ENCODE measurements around the gene MAGI2. TPM values are rescaled to one million over a fixed set of nuclear protein-coding genes. Genes with fewer than 3 reads are reported as not detected.

The MAGI2 gene
- total and polyA plus RNA-seq, 4 donors: 0.37 to 4.1 (median 1.4) TPM

DNA sequence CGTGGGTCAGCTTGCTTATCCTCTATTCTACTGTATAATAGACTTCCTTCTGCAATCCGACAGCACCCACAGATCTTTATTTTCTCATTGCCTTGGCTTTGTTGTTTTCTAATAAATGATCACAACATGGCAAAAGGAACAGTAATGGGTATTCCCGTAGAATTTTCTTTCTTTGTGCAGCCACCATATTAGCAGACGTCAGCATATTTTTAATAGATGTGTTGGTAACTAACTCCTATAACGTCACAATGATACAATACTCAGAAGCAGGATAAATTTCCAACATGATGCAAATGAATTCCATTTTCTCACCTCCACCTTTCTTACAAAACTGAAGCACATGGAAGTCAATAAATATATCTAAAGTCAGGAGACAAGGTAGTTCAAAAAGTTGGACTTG is 617.6 kb downstream of the MAGI2 start:
- no peaks in the 10 kb centered on the region for H3K27me3 ChIP-seq (ENCODE audit: control insufficient read depth in 4 of 4, insufficient read depth in 4 of 4, low read length in 3 of 4)
- DNase-seq (ENCODE audit: low spot score): no peak
- no peak overlapping the region for H3K9ac ChIP-seq (ENCODE audit: low read depth in 1 of 2, low read length in 2 of 2)
- WGBS: 90% methylated on average over 5 of the region's 5 CpGs
- no peaks in the 10 kb centered on the region for H3K36me3 ChIP-seq (ENCODE audit: control insufficient read depth in 4 of 4, insufficient read depth in 3 of 4, low read depth in 1 of 4, low read length in 3 of 4)
- no peaks in the 10 kb centered on the region for H3K4me1 ChIP-seq (ENCODE audit: control insufficient read depth in 4 of 4, insufficient read depth in 4 of 4, low read length in 3 of 4)
- TF ChIP-seq HNF4A (conservative IDR thresholded peaks at IDR 0.05): no peak
- H3K4me3 ChIP-seq (ENCODE audit: low read depth in 1 of 3, low read length in 3 of 3): no peak overlapping the region
- H3K27ac ChIP-seq (ENCODE audit: low read depth in 1 of 2, low read length in 2 of 2): no peak overlapping the region
- no peaks in the 10 kb centered on the region for H3K9me3 ChIP-seq (ENCODE audit: control insufficient read depth in 4 of 4, low read length in 3 of 4)

DNA sequence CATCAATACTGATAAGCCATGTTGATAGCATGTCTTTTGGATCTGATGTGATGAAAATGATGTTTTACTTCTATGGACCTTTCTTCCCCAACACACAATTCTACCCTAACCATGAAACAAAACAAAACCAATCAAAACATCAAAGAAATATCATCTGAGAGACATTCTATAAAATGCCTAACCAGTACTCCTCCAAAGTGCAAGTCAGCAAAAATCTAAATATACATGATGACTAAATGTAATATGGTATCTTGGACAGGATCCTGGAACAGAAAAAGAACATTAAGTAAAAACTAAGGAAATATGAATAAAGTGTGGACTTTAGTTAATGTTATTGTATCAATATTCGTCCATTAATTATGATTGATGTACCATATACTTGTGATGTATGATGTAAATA is 625.1 kb downstream of the MAGI2 start:
- Histone ChIP-seq H3K27me3 (ENCODE audit: control insufficient read depth in 4 of 4, insufficient read depth in 4 of 4, low read length in 3 of 4) (no peaks in the 10 kb centered on the region), H3K9me3 (ENCODE audit: control insufficient read depth in 4 of 4, low read length in 3 of 4) (no peaks in the 10 kb centered on the region), H3K27ac (ENCODE audit: low read depth in 1 of 2, low read length in 2 of 2) (no peak overlapping the region), H3K36me3 (ENCODE audit: control insufficient read depth in 4 of 4, insufficient read depth in 3 of 4, low read depth in 1 of 4, low read length in 3 of 4) (no peaks in the 10 kb centered on the region), H3K4me1 (ENCODE audit: control insufficient read depth in 4 of 4, insufficient read depth in 4 of 4, low read length in 3 of 4) (no peaks in the 10 kb centered on the region), H3K4me3 (ENCODE audit: low read depth in 1 of 3, low read length in 3 of 3) (no peak overlapping the region), H3K9ac (ENCODE audit: low read depth in 1 of 2, low read length in 2 of 2) (no peak overlapping the region)
- TF ChIP-seq, protein P1, sequence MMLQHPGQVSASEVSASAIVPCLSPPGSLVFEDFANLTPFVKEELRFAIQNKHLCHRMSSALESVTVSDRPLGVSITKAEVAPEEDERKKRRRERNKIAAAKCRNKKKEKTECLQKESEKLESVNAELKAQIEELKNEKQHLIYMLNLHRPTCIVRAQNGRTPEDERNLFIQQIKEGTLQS (IDR thresholded peaks at IDR 0.05): no peak
- no peak for TF ChIP-seq HNF4G (IDR thresholded peaks at IDR 0.05)
- no peak for TF ChIP-seq GABPA (IDR thresholded peaks at IDR 0.05 in 1 of 2, conservative IDR thresholded peaks at IDR 0.05 in 1 of 2)
- TF ChIP-seq SP1 (IDR thresholded peaks at IDR 0.05): no peak
- TF ChIP-seq RXRA (IDR thresholded peaks at IDR 0.05): no peak
- TF ChIP-seq, protein P2, sequence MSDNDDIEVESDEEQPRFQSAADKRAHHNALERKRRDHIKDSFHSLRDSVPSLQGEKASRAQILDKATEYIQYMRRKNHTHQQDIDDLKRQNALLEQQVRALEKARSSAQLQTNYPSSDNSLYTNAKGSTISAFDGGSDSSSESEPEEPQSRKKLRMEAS (IDR thresholded peaks at IDR 0.05): no peak
- TF ChIP-seq EGR1 (IDR thresholded peaks at IDR 0.05; ENCODE audit: low read depth in 2 of 2): no peak
- TF ChIP-seq, protein P3, sequence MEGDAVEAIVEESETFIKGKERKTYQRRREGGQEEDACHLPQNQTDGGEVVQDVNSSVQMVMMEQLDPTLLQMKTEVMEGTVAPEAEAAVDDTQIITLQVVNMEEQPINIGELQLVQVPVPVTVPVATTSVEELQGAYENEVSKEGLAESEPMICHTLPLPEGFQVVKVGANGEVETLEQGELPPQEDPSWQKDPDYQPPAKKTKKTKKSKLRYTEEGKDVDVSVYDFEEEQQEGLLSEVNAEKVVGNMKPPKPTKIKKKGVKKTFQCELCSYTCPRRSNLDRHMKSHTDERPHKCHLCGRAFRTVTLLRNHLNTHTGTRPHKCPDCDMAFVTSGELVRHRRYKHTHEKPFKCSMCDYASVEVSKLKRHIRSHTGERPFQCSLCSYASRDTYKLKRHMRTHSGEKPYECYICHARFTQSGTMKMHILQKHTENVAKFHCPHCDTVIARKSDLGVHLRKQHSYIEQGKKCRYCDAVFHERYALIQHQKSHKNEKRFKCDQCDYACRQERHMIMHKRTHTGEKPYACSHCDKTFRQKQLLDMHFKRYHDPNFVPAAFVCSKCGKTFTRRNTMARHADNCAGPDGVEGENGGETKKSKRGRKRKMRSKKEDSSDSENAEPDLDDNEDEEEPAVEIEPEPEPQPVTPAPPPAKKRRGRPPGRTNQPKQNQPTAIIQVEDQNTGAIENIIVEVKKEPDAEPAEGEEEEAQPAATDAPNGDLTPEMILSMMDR (IDR thresholded peaks at IDR 0.05; ENCODE audit: low read depth, low read length, missing input control): no peak
- WGBS: 71% methylated on average over 1 of the region's 1 CpG
- no peak for DNase-seq (ENCODE audit: low spot score)

GRCh38 chr7:78803501-78804127 is 649.9 kb downstream of the MAGI2 start:
- Histone ChIP-seq H3K9me3 (ENCODE audit: control insufficient read depth in 4 of 4, low read length in 3 of 4) (peaks cover 0 to 1% (median 0%) of the 10 kb centered on the region in 4 donors), H3K27ac (ENCODE audit: low read depth in 1 of 2, low read length in 2 of 2) (no peak overlapping the region), H3K4me3 (ENCODE audit: low read depth in 1 of 3, low read length in 3 of 3) (no peak overlapping the region), H3K27me3 (ENCODE audit: control insufficient read depth in 4 of 4, insufficient read depth in 4 of 4, low read length in 3 of 4) (no peaks in the 10 kb centered on the region), H3K9ac (ENCODE audit: low read depth in 1 of 2, low read length in 2 of 2) (no peak overlapping the region), H3K36me3 (ENCODE audit: control insufficient read depth in 4 of 4, insufficient read depth in 3 of 4, low read depth in 1 of 4, low read length in 3 of 4) (no peaks in the 10 kb centered on the region), H3K4me1 (ENCODE audit: control insufficient read depth in 4 of 4, insufficient read depth in 4 of 4, low read length in 3 of 4) (no peaks in the 10 kb centered on the region)
- TF ChIP-seq FOXA1 (IDR thresholded peaks at IDR 0.05): no peak
- no peak for TF ChIP-seq FOXA2 (IDR thresholded peaks at IDR 0.05)
- TF ChIP-seq, protein P4, sequence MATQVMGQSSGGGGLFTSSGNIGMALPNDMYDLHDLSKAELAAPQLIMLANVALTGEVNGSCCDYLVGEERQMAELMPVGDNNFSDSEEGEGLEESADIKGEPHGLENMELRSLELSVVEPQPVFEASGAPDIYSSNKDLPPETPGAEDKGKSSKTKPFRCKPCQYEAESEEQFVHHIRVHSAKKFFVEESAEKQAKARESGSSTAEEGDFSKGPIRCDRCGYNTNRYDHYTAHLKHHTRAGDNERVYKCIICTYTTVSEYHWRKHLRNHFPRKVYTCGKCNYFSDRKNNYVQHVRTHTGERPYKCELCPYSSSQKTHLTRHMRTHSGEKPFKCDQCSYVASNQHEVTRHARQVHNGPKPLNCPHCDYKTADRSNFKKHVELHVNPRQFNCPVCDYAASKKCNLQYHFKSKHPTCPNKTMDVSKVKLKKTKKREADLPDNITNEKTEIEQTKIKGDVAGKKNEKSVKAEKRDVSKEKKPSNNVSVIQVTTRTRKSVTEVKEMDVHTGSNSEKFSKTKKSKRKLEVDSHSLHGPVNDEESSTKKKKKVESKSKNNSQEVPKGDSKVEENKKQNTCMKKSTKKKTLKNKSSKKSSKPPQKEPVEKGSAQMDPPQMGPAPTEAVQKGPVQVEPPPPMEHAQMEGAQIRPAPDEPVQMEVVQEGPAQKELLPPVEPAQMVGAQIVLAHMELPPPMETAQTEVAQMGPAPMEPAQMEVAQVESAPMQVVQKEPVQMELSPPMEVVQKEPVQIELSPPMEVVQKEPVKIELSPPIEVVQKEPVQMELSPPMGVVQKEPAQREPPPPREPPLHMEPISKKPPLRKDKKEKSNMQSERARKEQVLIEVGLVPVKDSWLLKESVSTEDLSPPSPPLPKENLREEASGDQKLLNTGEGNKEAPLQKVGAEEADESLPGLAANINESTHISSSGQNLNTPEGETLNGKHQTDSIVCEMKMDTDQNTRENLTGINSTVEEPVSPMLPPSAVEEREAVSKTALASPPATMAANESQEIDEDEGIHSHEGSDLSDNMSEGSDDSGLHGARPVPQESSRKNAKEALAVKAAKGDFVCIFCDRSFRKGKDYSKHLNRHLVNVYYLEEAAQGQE (IDR thresholded peaks at IDR 0.05): no peak
- TF ChIP-seq RAD21 (IDR thresholded peaks at IDR 0.05): no peak
- TF ChIP-seq, protein P1 (IDR thresholded peaks at IDR 0.05): no peak
- TF ChIP-seq NR2F2 (IDR thresholded peaks at IDR 0.05): no peak
- no peak for TF ChIP-seq RXRA (IDR thresholded peaks at IDR 0.05)
- no peak for TF ChIP-seq YY1 (IDR thresholded peaks at IDR 0.05)
- TF ChIP-seq EGR1 (IDR thresholded peaks at IDR 0.05; ENCODE audit: low read depth in 2 of 2): no peak
- no peak for TF ChIP-seq GABPA (IDR thresholded peaks at IDR 0.05 in 1 of 2, conservative IDR thresholded peaks at IDR 0.05 in 1 of 2)
- TF ChIP-seq JUND (IDR thresholded peaks at IDR 0.05): no peak
- TF ChIP-seq, protein P2 (IDR thresholded peaks at IDR 0.05): no peak
- TF ChIP-seq HNF4G (IDR thresholded peaks at IDR 0.05): no peak
- TF ChIP-seq SP1 (IDR thresholded peaks at IDR 0.05): no peak
- no peak for TF ChIP-seq HNF4A (conservative IDR thresholded peaks at IDR 0.05)
- 87% methylated on average over 4 of the region's 4 CpGs for WGBS
- no peak for DNase-seq (ENCODE audit: low spot score)

Measured in liver (tissue), 9 donors.